ENCODE measurements around the gene MPC1. TPM values are rescaled to one million over a fixed set of nuclear protein-coding genes. Genes with fewer than 3 reads are reported as not detected.
A peak's percentile ranks its signal among the peaks of the same experiment; 100 is the strongest.

MPC1 gene
- total RNA-seq, 2 donors from 2014 or later, result 93.7 to 144 TPM

DNA sequence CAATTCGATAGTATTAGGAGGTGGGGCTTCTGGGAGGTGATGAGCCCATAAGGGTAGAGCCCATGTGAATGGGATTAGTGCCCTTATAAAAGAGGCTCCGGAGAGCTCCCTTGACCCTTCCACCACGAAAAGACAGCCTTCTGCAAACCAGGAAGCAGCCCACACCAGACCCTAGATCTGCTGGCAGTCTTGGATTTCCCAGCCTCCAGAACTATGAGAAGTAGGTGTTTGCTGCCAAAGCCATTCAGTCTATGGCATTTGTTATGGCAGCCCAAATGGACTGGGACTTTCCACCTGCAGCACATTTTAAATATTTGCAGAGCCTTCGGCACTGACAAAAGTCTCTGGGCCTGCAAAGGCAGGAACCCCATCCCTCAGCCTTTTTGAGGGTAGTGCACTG lies 28.6 kb downstream of the MPC1 start:
- H3K4me3 ChIP-seq, result no peak overlapping the region
- H3K9me3 ChIP-seq, result no peaks in the 10 kb centered on the region
- H3K4me1 ChIP-seq, result no peaks in the 10 kb centered on the region
- no peak overlapping the region for H3K9ac ChIP-seq (ENCODE audit: low read depth in 2 of 2, low read length in 2 of 2)
- no peaks in the 10 kb centered on the region for H3K36me3 ChIP-seq
- DNase-seq, result no peak
- H3K27ac ChIP-seq, result no peak overlapping the region
- intact Hi-C loops (cut with DNase I), result no loop called here
- no peaks in the 10 kb centered on the region for H3K27me3 ChIP-seq
- TF ChIP-seq, protein P1, sequence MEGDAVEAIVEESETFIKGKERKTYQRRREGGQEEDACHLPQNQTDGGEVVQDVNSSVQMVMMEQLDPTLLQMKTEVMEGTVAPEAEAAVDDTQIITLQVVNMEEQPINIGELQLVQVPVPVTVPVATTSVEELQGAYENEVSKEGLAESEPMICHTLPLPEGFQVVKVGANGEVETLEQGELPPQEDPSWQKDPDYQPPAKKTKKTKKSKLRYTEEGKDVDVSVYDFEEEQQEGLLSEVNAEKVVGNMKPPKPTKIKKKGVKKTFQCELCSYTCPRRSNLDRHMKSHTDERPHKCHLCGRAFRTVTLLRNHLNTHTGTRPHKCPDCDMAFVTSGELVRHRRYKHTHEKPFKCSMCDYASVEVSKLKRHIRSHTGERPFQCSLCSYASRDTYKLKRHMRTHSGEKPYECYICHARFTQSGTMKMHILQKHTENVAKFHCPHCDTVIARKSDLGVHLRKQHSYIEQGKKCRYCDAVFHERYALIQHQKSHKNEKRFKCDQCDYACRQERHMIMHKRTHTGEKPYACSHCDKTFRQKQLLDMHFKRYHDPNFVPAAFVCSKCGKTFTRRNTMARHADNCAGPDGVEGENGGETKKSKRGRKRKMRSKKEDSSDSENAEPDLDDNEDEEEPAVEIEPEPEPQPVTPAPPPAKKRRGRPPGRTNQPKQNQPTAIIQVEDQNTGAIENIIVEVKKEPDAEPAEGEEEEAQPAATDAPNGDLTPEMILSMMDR (IDR thresholded peaks at IDR 0.05), result no peak

DNA sequence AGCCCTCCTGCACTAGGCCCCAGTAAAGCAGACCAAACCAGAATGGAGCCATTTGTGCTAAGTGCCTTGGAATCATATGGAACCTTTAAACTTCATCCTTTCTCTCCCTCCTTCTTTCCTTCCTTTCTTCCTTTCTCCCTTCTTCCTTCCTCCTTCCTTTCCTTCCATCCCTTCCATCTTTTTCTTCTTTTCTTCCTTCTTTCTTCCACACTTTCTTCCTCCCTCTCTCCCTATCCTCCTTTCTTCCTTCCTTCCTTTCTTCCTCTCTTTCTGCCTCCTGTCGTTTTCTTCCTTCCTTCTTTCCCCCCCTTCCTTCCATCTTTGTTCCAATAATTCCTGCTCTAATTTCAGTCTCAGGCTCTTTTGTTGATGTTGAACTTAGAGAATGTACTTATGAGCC lies 29.2 kb downstream of the MPC1 start:
- TF ChIP-seq, protein P1 (IDR thresholded peaks at IDR 0.05), result no peak
- intact Hi-C loops (cut with DNase I), result no loop called here
- Histone ChIP-seq H3K9me3 (no peaks in the 10 kb centered on the region), H3K36me3 (no peaks in the 10 kb centered on the region), H3K9ac (ENCODE audit: low read depth in 2 of 2, low read length in 2 of 2) (no peak overlapping the region), H3K4me3 (no peak overlapping the region), H3K27ac (no peak overlapping the region), H3K27me3 (no peaks in the 10 kb centered on the region), H3K4me1 (no peaks in the 10 kb centered on the region)
- no peak for DNase-seq

DNA sequence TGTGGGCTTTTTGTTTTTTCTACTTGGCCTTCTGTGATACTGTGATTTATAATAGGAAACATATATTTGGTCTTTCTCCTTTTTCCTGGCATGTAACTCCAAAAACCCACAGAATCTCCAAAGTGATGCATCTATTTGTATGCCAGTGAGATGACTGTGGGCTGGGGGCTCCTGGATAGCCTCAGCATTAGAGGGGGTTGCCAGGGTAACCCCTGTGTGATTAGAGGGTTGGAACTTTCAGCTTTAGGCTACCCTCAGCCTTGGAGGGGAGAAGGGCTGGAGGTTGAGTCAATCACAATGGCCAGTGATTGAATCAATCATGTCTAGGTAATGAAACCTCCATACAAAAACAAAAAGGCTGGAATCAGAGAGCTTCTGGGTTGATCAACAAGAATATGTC lies 29.8 kb downstream of the MPC1 start:
- intact Hi-C loops (cut with DNase I), result no loop called here
- no peak for DNase-seq
- Histone ChIP-seq H3K4me1 (no peaks in the 10 kb centered on the region), H3K27ac (no peak overlapping the region), H3K4me3 (no peak overlapping the region), H3K27me3 (no peaks in the 10 kb centered on the region), H3K36me3 (no peaks in the 10 kb centered on the region), H3K9ac (ENCODE audit: low read depth in 2 of 2, low read length in 2 of 2) (no peak overlapping the region), H3K9me3 (no peaks in the 10 kb centered on the region)
- TF ChIP-seq, protein P1 (IDR thresholded peaks at IDR 0.05), result no peak

DNA sequence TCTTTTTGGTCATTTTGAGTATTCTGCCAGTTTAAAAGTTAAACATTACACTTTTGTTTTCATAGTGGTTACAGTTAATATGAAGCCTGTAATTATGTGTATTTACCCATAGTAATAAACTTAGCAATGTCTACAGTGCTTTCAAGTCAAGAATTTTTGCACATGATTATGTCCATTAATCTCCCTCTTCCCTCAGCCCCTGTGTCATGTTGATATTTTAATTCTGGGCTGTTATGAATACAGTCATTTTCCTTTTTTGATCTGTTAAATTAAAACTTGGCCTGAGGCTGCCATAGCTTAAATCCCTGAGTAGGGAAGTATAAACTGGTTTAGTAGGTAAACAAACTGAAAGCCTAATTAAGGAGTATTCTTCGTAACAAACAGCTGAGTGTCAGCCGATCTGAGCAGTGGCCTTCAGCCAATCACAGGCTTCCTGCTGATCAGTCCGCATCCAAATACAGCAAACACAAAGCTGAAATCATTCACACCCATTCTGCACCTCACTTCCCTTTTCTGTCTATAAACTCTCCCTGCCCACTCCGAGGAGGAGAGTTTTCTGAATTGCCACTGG lies 30.9 kb downstream of the MPC1 start:
- intact Hi-C loops (cut with DNase I), result no loop called here
- Histone ChIP-seq H3K9ac (ENCODE audit: low read depth in 2 of 2, low read length in 2 of 2) (no peak overlapping the region), H3K4me3 (no peak overlapping the region), H3K9me3 (no peaks in the 10 kb centered on the region), H3K27me3 (no peaks in the 10 kb centered on the region), H3K4me1 (no peaks in the 10 kb centered on the region), H3K27ac (peak overlapping the region; percentile 64), H3K36me3 (no peaks in the 10 kb centered on the region)
- TF ChIP-seq, protein P1 (IDR thresholded peaks at IDR 0.05), result no peak
- DNase-seq, result peak; percentile 74

DNA sequence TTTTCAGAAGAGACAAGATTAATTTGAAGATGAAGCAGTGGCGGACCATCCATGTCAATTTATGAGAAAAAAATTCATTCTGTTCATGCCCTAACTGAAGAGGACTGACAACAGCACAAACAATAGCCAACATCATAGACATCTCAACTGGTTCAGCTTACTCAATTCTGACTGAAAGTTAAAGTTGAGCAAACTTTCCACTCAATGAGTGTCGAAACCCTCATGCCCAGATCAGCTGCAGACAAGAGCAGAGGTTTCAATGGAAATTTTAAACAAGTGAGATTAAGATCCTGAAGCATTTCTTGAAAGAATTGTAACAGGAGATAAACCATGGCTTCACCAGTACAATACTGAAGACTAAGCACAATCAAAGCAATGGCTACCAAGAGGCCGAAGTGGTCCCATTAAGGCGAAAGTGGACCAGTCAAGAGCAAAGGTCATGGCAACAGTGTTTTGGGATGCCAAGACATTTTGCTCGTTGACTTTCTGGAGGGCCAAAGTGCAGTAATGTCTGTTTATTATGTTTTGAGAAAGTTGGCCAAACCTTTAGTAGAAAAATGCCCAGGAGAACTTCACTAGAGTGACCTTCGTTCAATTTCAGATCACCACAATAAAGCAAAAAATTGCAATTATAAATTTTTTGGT lies 34.3 kb downstream of the MPC1 start:
- Histone ChIP-seq H3K9ac (ENCODE audit: low read depth in 2 of 2, low read length in 2 of 2) (no peak overlapping the region), H3K27ac (no peak overlapping the region), H3K9me3 (no peaks in the 10 kb centered on the region), H3K4me3 (no peak overlapping the region), H3K4me1 (no peaks in the 10 kb centered on the region), H3K27me3 (no peaks in the 10 kb centered on the region), H3K36me3 (no peaks in the 10 kb centered on the region)
- intact Hi-C loops (cut with DNase I), result no loop called here
- TF ChIP-seq, protein P1 (IDR thresholded peaks at IDR 0.05), result no peak
- no peak for DNase-seq

Measured in colonic mucosa (tissue), 4 donors.